ENCODE results near the gene IFFO2.

IFFO2 gene

GRCh38 chr1:18919197-18919905 lies 37.1 kb downstream of the IFFO2 start:
- no peak for DNase-seq (ENCODE audit: low spot score)

GRCh38 chr1:18918417-18918816 lies 38.1 kb downstream of the IFFO2 start:
- DNase-seq (ENCODE audit: low spot score) = no peak

- DNase-seq (ENCODE audit: low spot score) = no peak
Observed at GRCh38 chr1:18917071-18917799, 39.2 kb downstream of the IFFO2 start.

- no peak for DNase-seq (ENCODE audit: low spot score)
Observed at GRCh38 chr1:18915341-18915740, 41.1 kb downstream of the IFFO2 start.

- DNase-seq (ENCODE audit: low spot score) = peak; percentile 85
Observed at GRCh38 chr1:18913065-18913835, 43.2 kb downstream of the IFFO2 start.

GRCh38 chr1:18912550-18912949 lies 43.9 kb downstream of the IFFO2 start:
- DNase-seq (ENCODE audit: low spot score) = no peak

GRCh38 chr1:18908911-18909771 lies 47.3 kb downstream of the IFFO2 start:
- DNase-seq (ENCODE audit: low spot score) = no peak

- DNase-seq (ENCODE audit: low spot score) = no peak
Observed at GRCh38 chr1:18907917-18908845, 48.3 kb downstream of the IFFO2 start.

- peak; percentile 60 for DNase-seq (ENCODE audit: low spot score)
Observed at GRCh38 chr1:18907021-18907916, 49.2 kb downstream of the IFFO2 start.

- DNase-seq (ENCODE audit: low spot score) = no peak
Observed at GRCh38 chr1:18903291-18903756, 53.2 kb downstream of the IFFO2 start.

GRCh38 chr1:18902523-18903290 lies 53.8 kb downstream of the IFFO2 start, which contains the start of gene ALDH4A1:
TSS of gene ALDH4A1 (minus strand) at chr1:18902555. CDS start at chr1:18902523, 32 bp downstream.
- peak; percentile 98 for DNase-seq (ENCODE audit: low spot score)

GRCh38 chr1:18901952-18902522 lies 54.4 kb downstream of the IFFO2 start:
- no peak for DNase-seq (ENCODE audit: low spot score)

- DNase-seq (ENCODE audit: low spot score) = no peak
Observed at GRCh38 chr1:18901147-18901951, 55.1 kb downstream of the IFFO2 start.

GRCh38 chr1:18900303-18900841 lies 56.1 kb downstream of the IFFO2 start:
- no peak for DNase-seq (ENCODE audit: low spot score)

GRCh38 chr1:18899363-18900049 lies 57.0 kb downstream of the IFFO2 start:
- DNase-seq (ENCODE audit: low spot score) = no peak

- DNase-seq (ENCODE audit: low spot score) = no peak
Observed at GRCh38 chr1:18898567-18898966, 57.9 kb downstream of the IFFO2 start.

GRCh38 chr1:18895317-18895716 lies 61.2 kb downstream of the IFFO2 start:
- DNase-seq (ENCODE audit: low spot score) = no peak

Measured in COLO829 (cell line).